ENCODE results near the gene MZF1. TPM values are rescaled to one million over a fixed set of nuclear protein-coding genes. Genes with fewer than 3 reads are reported as not detected.

The MZF1 gene
- total RNA-seq, 1 donor from 2014 or later, result 10.9 TPM

DNA sequence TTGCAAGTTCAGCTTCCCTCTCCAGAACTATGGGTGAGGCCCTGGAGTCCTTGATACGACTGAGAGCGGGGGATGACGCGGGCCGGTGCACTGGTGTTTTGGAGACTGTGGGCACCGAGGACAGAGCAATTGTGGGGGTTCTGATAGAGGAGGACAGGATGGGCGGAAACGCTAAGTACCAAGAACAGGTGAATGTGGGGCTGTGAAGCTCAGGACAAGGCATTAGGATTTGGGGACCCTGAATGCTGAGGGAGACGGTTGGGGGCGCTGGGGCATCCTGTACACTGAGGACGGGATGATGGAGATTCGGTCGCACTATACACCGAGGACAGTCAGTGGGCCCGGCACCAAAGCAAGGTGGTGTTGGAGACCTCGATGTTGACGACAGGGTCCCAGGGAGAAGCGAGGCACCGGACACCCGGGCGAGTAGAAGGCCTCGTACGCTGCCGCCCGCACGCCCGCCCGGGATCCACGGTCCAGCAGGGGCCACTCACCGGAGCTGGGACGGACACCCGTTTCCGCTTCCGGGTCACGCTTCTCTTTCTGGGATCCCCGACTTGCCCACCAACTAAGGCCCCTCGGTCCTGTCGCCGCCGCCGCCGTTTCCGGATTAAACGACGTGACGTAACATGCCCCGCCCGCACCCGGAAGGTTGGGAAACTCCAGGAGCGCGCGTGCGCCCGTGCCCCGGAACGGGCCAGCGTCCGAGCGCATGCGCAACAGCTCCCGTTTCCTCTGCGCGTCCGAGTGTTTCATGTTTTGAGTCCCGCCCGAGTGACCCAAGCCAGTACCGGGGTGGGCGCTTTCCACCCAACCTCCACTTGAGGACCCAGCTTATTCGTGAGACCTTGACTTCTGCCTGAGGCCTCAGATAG, 18.4 kb downstream of the MZF1 start, which contains the start of gene CHMP2A:
Gene CHMP2A (minus strand): TSS at position 612 of the 875 bp plus-strand sequence. CDS start 893 bp downstream, outside the sequence.
- peak within 1 kb of the TSS; percentile 92 for H3K4me3 ChIP-seq
- H3K4me1 ChIP-seq, result peaks cover 65% of the 10 kb centered on the region
- H3K9me3 ChIP-seq (replicated peaks), result no peaks in the 10 kb centered on the region
- peaks cover 60% of the 10 kb centered on the region for H3K36me3 ChIP-seq
- no peaks in the 10 kb centered on the region for H3K27me3 ChIP-seq (ENCODE audit: low read depth)
- no peak for TF ChIP-seq CTCF (IDR thresholded peaks at IDR 0.05; ENCODE audit: borderline replicate concordance)
- intact Hi-C loops (cut with micrococcal nuclease), result no loop called here
- peak; percentile 99 for DNase-seq
- H3K27ac ChIP-seq (replicated peaks), result peak within 1 kb of the TSS; percentile 100

DNA sequence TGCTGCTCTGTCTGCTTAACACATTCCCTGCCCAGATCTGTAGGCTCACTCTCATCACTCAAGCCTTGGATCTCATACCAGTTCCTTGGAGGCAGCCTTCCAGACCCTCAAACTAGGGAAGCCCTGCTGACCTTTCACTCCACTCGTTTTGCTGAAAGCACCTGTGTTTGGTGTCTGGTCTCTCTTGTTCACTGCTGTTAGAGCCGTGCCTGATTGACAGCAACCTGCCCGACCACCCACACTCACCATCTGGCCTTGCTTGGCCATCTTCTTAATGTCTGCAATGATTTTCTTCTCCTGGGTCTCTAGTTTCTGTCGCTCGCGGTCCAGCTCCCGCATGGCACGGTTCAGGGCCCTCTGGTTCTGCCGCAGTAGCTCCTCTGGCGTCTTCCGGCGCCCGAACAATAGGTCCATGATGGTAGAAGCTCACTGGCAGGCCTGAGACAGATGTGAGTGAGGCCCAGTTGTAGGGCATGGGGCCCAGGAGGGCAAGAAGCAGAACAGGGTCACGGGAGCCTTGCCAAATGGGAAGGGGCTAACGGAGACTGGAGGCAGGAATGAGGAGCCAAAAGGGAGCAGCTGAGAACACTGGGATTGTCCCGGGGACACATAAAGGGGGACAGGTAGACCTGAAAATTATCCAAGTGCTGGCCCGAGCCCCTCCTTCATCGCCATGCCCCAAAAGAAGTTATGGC, 19.2 kb downstream of the MZF1 start:
- Histone ChIP-seq H3K27ac (replicated peaks) (peak overlapping the region; percentile 100), H3K27me3 (ENCODE audit: low read depth) (no peaks in the 10 kb centered on the region), H3K36me3 (peaks cover 67% of the 10 kb centered on the region), H3K4me1 (peaks cover 58% of the 10 kb centered on the region), H3K9me3 (replicated peaks) (no peaks in the 10 kb centered on the region), H3K4me3 (peak overlapping the region; percentile 92)
- DNase-seq, result peak; percentile 16
- intact Hi-C loops (cut with micrococcal nuclease), result no loop called here
- no peak for TF ChIP-seq CTCF (IDR thresholded peaks at IDR 0.05; ENCODE audit: borderline replicate concordance)

DNA sequence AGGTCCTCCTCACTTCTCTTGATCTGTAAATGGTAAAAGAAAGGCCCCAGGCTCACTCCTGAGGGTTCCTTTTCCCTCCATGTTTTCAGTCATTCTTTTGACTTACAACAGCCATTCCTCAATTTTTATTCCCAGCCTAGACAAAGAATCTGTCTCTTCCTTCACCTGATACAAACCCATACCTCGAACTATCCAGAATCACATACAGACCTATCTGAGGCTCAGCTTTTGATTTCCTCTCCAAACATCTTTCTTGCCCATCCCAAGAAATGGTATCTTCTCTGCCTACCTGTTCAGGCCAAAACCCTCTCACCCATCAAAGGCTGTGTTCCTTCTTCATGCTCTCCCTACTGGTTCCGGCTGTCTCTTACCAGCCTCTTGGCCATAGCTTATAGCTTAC, 20.5 kb downstream of the MZF1 start:
- Histone ChIP-seq H3K36me3 (peaks cover 80% of the 10 kb centered on the region), H3K27ac (replicated peaks) (no peak overlapping the region)

GRCh38 chr19:58551577-58552471, 21.3 kb downstream of the MZF1 start:
- peak; percentile 9 for DNase-seq
- intact Hi-C loops (cut with micrococcal nuclease), result no loop called here
- Histone ChIP-seq H3K4me3 (no peak overlapping the region), H3K9me3 (replicated peaks) (no peaks in the 10 kb centered on the region), H3K36me3 (peaks cover 83% of the 10 kb centered on the region), H3K27ac (replicated peaks) (no peak overlapping the region), H3K27me3 (ENCODE audit: low read depth) (no peaks in the 10 kb centered on the region), H3K4me1 (peaks cover 51% of the 10 kb centered on the region)
- no peak for TF ChIP-seq CTCF (IDR thresholded peaks at IDR 0.05; ENCODE audit: borderline replicate concordance)

More for the DNA sequence above, 20.5 kb downstream of the MZF1 start:
- TF ChIP-seq CTCF (IDR thresholded peaks at IDR 0.05; ENCODE audit: borderline replicate concordance), result no peak
- Histone ChIP-seq H3K4me1 (peaks cover 51% of the 10 kb centered on the region), H3K9me3 (replicated peaks) (no peaks in the 10 kb centered on the region), H3K27me3 (ENCODE audit: low read depth) (no peaks in the 10 kb centered on the region), H3K4me3 (no peak overlapping the region)
- intact Hi-C loops (cut with micrococcal nuclease), result no loop called here
- no peak for DNase-seq

- no peak for DNase-seq
Observed at GRCh38 chr19:58551123-58551497, 22.0 kb downstream of the MZF1 start.

More at GRCh38 chr19:58551123-58551497, 22.0 kb downstream of the MZF1 start:
- no peaks in the 10 kb centered on the region for H3K9me3 ChIP-seq (replicated peaks)
- no peaks in the 10 kb centered on the region for H3K27me3 ChIP-seq (ENCODE audit: low read depth)
- H3K36me3 ChIP-seq, result peaks cover 83% of the 10 kb centered on the region
- no peak overlapping the region for H3K4me3 ChIP-seq
- peaks cover 51% of the 10 kb centered on the region for H3K4me1 ChIP-seq
- intact Hi-C loops (cut with micrococcal nuclease), result no loop called here
- no peak overlapping the region for H3K27ac ChIP-seq (replicated peaks)
- TF ChIP-seq CTCF (IDR thresholded peaks at IDR 0.05; ENCODE audit: borderline replicate concordance), result no peak

All from left ventricle myocardium inferior (tissue), 1 donor.